Dermis microvascular lymphatic vessel endothelial cell (primary cell): Measurements from ENCODE around the gene TRIOBP. TPM values are rescaled to one million over a fixed set of nuclear protein-coding genes. Genes with fewer than 3 reads are reported as not detected.

Source experiments
- DNase-seq, 2 donors: peaks; one replicate each; pipeline versions ENCODE4 v3.0.0 to v3.0.0-alpha.2; 2010; ENCODE audit warnings: low read depth in 2 of 2
- total RNA-seq: library from RNA; depleted of rRNA; stranded (reverse); fragments of >200 nt; gene quantifications from 2 replicates; pipeline ENCODE4 v1.2.1, GENCODE V29; 2014

TRIOBP gene
- total RNA-seq, 1 donor from 2014 or later = 95.9 TPM

DNA sequence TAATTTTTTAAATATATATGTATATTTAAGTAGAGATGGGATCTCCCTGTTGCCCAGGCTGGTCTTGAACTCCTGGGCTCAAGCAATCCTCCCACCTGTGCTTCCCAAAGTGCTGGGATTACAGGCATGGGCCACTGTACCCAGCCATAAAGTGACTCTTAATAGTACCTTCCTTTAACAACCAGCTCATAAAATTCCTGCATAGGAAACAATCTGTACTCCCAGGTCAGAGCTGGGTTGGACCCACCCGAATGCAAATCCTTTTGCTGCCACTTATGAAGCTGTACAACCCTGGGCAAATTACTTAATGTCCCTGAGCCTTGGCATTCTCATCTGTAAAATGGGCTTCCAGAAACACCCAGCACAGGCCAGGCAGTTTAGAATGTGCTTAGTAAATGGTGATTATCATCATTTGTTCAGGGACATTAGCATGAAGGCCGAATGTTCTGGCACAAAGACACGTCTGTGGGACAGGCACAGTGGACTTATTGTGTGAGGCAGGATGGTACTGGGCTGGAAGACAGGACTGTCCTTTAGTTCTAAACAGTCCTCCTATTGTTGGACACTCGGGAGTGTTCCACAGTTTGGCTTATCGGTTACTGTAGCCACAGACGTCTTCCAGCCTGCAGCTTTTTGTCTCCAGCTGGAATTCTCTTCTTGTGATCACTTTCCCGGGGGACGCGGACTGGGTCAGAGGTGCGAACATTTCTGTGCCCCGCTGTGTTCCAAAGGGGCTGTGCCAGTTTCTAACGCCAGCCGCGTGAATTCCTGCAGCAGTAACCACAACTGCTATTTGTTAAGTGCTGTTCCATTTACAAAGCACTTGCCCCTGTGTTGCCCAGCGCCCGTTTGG, 32.4 kb upstream of the TRIOBP start:
- no peak for DNase-seq

DNA sequence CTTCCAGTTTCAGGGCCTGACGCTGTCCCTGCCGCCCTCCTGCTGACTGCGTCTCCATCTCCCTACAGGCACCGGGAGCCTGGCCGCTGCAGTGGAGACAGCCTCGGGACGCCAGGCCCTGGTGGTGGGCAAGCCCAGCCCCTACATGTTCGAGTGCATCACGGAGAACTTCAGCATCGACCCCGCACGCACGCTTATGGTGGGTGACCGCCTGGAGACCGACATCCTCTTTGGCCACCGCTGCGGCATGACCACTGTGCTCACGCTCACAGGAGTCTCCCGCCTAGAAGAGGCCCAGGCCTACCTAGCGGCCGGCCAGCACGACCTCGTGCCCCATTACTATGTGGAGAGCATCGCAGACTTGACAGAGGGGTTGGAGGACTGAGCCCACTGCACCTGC, 31.4 kb upstream of the TRIOBP start:
- no peak for DNase-seq

DNA sequence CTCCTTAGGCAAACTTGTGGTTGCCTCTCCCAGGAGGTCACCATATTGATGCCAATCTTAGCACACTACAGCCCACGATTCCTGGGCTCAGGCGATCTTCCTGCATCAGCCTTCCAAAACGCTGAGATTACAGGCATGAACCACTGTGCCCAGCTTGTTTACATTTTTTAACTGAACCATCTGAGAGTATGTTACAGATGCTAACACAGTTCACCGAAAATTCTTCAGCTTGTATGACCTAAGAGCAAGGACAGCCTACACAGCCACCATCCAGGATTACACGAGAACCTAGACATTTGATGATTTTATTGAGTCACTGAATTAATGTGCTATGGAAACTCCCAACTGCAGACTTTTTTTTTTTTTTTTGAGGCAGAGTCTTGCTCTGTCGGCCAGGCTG, 27.3 kb upstream of the TRIOBP start:
- no peak for DNase-seq

DNA sequence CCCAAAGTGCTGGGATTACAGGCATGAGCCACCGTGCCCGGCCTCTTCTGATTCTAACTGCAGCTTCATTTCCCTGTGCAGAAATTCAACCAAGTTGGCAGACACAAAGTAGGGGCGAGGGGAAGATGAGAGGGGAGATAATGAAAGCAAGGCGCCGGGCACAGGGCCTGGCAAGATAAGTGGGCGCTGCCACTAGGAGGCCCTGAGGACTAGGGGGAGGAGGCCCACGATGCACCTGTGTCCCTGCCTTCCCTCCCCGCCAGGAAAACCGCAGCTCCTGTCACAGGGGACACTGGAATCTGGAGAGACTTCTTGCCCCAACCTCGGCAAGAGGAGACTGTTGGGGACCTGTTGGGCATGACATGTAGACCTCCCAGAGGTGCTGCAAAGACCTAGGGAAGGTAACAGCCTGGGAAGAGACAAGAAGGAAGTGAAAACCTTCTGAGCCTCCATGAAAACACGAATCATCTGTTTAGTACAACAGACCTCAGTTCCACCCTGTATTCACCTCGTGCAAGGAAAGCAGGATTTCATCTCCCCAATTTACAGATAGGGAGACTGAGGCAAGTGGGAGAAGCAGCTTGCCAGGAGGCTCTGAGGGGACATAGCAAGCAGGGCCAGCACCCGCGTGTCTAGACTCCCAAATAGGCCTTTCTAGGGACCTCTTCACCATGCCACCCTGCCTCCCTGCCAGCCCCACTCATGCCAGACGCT, 24.5 kb upstream of the TRIOBP start:
- no peak for DNase-seq

DNA sequence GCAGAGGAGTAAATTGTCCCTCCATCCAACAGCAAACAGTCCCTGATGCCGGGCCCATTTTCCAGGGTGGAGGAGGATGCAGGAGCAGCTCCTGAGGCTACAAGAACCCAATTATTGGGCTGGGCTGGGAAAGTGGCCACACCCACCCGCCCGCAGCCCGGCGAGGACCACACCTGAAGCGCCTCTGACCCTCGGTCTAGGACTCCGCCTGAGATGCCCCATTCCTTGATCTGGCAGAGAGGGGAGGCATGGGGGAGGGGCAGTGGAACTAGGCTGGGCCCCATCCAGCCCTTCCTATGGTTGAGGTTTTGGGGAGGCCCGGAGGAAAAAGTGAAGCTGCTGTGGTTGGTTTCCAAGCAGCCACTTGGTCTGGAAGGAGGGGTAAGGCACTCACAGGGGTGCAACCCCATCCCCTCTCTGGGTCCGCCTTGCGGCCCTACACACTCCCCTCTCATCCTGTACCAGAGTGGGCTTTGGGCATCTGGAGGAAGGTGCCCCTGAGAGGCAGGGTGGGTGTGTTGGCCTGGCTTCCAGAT, 23.9 kb upstream of the TRIOBP start:
- no peak for DNase-seq

DNA sequence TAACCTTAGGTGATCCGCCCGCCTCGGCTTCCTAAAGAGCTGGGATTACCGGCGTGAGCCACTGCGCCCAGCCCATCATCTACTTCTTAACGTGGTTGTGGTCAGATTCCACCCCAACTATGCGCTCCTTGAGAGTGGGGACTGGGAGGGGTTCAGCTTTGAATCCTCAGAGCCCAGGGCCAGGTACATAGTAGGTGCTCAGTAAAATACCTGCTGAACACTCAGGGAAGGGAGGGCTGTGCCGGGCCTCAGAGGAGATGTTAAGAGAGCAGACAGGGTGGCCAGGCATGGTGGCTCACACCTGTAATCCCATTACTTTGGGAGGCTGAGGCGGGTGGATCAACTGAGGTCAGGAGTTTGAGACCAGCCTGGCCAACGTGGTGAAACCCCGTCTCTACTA, 22.6 kb upstream of the TRIOBP start:
- DNase-seq = no peak

DNA sequence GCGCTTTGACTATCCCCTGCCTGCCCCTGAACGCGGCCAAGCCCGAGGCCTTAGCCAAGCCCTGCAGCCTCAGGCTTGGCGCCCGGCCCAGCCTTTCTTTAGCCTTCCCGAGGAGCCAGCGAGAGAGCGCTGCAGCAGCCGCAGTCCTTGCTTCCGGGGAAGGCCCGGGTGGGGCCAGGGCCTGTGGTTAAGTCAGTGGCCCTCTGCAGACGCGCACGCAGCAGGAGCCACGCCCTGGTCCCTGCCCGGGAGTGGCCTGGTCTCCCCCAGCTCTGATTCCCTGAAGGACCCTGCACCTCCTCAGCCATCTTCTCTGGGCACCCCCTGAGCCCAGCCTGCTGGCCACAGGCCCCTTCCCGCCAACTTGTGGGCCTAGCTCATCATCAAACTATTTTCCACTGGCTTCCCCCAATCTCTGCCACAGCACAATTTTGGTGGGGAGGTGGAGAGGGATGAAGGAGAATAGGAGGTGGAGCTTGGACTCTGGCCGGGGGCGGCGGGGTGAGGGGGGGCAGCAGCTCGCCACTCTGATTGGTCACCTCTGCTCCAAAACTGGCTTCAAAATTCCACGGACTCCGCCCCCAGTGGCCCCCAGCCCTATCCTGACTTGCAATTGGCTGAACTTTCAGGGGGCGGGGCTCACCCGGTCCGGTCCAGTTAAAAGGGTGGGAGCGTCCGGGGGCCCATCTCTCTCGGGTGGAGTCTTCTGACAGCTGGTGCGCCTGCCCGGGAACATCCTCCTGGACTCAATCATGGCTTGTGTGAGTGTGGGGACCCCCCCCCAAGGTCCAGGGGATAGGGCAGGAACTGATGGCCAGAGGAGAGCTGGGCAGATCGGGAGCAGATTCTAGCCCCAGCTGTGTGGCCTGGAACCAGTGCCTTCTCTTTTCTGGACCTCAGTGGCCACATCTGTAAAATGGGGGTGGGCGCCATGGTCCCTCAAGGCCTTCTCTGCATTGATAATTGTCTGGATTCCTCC, 21.6 kb upstream of the TRIOBP start, which contains the start of gene LGALS1:
TSS of gene LGALS1 (plus strand) at position 686 of the 979 bp plus-strand sequence. CDS start at position 753, 67 bp downstream.
- peak; percentile 59 to 89 for DNase-seq

DNA sequence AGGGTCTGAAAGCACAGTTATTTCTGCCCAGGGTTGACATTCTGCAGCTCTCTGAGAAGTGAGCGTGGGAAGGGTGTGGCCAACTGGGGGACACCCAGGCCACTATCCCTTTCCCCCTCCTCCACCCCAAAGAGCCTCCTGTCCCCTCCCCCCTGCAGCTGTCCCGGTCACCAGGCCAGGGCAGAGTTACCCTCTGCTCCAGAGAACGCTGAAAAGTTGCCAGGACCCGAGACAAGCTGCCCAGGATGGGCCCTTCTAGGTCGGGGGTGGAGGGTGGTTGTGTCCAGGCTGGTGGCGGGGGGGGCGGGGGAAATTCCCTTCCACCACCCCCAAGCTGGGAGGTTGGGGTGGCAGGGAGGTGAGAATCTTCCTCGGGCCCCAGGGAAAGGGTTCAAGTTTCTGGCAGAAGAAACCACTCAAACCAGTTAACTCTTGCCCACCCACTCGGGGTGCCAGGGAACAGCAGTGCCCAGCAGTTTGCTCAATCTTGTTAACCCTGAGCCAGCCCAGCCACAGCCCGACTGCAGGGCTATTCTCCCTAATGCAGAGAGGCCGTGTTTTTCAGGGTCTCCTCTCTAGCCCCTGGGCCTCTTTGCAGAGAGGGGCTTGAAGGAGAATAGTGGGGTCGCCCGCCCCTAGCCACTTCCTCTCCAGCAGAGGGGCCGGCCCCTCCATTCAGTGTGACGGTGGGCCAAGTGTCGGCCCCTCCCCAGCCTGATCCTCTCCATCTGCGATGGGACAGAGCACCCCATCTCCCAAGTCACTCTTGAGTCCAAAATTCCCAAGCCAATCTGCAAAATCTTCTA, 20.7 kb upstream of the TRIOBP start:
- peak in 1 of 2 donors; percentile 40 for DNase-seq

DNA sequence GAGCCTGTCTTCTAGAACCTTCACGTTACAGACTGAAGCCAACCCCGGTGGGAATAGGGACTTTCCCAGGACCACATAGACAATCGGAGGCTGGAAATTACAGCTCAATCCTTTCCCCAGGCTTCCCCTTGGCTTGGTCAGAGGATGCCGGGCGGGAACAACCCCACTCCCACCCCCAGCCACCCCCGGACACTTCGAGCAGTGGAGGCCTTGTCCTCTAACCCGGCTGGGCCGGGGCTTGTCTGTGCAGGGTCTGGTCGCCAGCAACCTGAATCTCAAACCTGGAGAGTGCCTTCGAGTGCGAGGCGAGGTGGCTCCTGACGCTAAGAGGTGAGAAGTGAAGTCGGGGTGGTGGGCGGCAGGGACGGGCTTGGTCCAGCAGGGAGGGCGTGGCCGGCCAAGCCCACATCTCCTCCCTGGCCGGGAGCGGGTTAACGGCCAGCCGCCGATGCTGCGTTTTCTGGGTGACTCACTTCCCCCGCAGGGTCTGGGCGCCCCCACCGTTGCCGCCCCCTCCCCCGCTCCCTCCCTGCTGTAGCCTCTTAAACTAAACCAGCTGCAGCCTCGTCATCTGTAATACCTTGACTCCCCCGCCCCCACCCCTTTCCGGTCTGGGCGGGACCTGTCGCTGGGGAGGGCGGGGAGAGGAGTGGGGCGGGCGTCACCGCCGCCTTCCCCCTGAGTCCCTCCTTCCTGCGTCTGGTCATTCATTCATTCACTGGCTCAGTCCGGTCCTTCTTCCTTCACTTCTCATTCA, 19.9 kb upstream of the TRIOBP start:
- peak; percentile 60 to 96 for DNase-seq

DNA sequence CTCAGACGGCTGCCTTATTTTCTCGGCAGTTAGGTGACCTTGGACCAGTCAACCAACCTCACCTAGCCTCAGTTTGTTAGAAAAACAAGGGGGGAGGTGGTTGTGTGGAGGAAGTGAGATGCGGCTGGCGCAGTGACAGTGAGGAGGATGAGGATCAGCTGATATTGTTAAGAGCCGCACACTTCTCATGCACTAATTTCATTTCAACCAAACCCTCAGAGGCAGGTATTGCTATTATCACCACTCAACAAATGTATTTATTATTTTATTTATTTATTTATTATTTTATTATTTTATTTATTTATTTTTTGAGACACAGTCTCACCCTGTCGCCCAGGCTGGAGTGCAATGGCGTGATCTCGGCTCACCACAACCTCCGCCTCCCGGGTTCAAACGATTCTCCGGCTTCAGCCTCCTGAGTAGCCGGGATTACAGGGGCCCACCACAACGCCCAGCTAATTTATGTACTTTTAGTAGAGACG, 19.3 kb upstream of the TRIOBP start:
- no peak for DNase-seq

DNA sequence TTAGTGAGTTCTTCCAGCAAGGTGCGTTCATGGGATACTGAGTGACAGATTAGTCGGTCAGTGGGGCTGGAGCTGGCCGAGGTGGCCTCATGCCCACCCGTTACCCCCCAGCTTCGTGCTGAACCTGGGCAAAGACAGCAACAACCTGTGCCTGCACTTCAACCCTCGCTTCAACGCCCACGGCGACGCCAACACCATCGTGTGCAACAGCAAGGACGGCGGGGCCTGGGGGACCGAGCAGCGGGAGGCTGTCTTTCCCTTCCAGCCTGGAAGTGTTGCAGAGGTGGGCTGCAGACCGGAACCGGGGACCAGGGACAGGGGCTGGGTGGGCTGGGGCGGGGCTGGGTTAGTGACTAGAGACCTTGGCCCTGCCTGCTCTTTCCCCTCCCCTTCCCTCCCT, 18.5 kb upstream of the TRIOBP start:
- DNase-seq = no peak

DNA sequence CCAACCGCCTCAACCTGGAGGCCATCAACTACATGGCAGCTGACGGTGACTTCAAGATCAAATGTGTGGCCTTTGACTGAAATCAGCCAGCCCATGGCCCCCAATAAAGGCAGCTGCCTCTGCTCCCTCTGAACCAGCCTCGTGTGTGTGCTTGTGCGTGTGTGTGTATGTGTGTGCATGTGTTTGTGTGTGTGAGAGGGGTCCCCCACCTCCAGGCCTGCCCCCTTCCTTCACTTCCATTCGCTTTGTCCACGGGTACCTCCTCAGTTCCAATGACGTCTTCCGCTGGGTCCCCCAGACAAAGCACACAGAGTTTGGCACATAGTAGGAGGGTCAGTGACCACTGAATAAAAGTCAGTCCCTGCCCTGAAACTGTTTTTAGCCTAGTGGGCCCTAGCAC, 17.2 kb upstream of the TRIOBP start:
- DNase-seq = no peak

DNA sequence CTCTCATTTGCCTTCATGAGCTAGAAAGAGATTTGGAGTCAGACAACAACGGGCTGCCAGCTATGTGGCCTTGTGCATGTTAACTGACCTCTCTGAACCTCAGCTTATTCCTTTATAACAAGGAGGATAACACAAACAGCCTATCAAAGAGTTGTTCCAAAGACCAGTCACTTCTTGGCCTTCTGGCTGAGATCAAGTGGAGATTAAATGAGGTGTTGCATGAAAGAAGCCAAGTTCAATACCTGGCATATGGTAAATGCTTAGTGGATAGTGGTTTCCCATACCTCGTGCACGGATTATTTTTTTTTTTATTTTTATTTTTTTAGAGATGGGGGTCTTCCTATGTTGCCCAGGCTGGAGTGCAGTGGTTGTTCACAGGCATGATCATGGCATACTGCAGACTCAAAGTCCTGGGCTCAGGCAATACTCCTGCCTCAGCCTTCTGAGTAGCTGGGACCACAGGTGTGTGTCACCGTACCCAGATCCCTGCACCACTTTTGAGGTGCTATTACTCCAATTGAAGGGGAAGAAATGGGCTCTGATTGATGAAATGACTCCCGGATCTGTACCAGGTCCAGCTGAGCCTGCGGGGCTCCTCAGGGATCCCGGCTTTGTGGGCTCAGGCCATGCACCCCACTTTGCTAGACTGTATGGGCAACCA, 16.5 kb upstream of the TRIOBP start:
- no peak for DNase-seq

DNA sequence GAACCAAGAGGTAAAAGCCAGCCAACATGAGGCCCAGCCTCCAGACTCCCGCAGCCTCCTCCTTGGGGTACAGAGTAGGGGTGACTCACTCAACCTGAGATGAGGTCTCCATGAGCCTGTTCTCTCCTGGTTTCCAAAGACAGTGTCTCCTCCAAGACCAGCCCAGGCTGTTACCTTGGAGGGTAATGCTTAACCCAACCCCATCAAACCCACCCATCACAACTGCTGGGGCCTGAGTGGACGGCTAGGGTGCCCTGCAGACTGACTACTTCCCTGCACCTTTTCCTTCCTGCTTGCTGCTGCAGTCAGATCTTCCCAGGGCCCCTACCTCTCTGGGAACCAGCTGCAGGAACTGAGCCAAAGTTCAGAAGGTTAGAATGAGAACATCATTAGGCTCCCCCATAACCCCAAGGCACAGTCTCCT, 15.8 kb upstream of the TRIOBP start:
- no peak for DNase-seq

DNA sequence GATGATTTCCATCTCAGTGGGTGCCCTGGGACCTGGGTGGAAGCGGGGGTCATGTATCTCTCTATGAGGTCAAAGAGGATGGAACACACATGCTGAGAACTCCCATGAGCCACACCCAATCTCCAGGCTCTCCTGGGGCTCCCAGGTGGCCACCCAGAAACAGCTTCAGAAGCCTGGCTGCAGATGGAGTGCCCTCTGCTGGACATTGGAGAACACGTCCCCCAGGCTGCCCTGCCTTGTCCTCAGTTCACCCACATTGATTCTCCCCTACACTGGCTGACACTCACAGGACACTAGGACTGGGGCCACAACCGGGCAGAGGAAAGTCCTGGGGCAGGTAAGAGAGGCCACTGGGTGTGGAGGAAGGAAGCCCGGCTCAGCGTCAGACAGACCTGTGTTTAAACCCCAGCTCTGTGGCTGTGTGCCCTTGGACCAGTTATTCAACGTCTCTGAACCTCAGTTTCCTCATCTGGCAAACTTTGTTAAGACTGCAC, 15.2 kb upstream of the TRIOBP start:
- DNase-seq = peak in 1 of 2 donors; percentile 72

DNA sequence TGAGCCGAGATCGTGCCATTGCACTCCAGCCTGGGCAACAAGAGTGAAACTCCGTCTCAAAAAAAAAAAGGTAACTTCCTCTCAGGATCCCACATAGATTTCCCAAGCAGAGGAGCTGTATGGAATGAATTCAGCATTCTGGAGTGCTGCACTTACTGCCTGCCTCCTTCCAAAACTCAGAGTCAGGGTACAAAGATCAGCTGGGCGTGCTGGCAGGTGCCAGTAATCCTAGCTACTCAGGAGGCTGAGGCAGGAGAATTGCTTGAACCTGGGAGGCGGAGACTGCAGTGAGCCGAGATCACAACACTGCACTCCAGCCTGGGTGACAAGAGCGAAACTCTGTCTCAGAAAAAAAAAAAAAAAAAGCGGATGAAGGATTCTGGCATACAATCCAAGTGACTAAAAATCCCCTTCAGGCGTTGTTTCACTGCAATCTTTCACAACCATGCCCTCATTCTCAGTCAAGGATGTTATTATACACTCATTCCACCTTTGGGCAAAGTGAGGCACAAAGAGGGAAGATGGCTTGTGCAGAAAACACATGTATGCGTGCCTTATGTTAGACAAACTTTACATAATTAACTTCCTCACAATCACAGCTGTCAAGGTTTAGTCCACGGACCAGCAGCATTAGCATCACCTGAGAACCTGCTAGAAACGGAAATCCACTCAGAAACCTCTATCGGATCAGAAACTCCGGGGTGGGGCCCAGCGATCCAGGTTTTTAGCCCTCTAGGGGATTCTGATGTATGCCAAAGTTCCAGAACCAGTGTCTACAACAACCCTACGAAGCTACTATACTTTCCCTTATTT, 11.8 kb upstream of the TRIOBP start:
- DNase-seq = no peak

DNA sequence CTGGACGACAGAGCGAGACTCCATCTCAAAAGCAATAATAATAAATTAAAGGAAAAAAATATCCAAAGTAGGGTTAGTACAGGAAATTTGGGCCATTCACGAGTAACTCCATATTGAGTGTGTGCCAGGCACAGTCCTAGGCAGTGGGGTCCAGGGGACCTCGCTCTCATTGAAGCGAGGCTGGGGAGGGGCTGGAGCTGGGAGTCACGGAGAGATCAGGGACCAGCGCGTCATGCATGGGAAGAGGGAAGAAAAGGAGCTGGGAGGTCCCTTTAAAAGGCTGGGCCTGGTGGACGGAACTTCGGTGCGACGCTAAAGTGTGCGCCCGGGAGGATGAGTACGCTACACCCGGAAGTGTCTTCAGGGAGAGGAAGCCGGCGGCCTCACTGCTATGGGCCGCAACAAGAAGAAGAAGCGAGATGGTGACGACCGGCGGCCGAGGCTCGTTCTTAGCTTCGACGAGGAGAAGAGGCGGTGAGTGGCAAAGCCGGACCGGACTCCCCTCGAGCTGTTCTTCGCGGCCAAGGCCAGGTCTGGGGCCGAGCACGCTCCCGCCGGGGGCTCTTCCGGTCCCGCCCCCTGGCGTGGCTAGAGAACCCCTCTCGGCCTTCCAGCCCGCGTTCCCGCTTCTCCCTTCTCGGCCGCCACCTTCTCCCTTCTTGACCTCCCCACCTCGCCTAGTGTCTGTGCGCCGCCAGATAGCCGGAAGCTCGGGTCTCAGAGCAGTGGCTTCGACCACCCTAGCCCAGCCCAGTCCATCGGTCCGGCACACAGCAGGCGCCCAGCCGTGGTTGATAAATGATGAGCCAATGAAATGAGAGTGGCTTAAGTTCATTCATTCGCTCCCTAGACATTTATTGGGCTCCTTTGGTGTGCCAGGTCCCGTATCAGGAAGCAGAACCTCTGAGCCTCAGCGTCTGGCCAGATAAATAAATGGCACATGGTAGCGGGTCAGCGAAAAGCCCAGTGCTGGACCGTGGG, 10.6 kb upstream of the TRIOBP start, which contains the start of gene NOL12:
TSS of gene NOL12 (plus strand) at position 342 of the 981 bp plus-strand sequence. CDS start at position 392, 50 bp downstream.
- peak; percentile 76 to 91 for DNase-seq
